C4-2B (cell line): Measurements from ENCODE around the gene MAST4.

Source experiments
- H3K27ac ChIP-seq: fragments of 450-650 bp; 2 replicates; pipeline ENCODE4 v1.5.1; 2017
- ZFX ChIP-seq: fragments of 450-650 bp; IDR thresholded peaks from 2 replicates; pipeline ENCODE4 v1.6.1; 2017
- TF ChIP-seq, protein P1 (sequence below): fragments of 450-650 bp; conservative IDR thresholded peaks from 2 replicates; pipeline ENCODE4 v1.5.1; 2017; ENCODE audit warnings: mild to moderate bottlenecking

MAST4 gene

DNA sequence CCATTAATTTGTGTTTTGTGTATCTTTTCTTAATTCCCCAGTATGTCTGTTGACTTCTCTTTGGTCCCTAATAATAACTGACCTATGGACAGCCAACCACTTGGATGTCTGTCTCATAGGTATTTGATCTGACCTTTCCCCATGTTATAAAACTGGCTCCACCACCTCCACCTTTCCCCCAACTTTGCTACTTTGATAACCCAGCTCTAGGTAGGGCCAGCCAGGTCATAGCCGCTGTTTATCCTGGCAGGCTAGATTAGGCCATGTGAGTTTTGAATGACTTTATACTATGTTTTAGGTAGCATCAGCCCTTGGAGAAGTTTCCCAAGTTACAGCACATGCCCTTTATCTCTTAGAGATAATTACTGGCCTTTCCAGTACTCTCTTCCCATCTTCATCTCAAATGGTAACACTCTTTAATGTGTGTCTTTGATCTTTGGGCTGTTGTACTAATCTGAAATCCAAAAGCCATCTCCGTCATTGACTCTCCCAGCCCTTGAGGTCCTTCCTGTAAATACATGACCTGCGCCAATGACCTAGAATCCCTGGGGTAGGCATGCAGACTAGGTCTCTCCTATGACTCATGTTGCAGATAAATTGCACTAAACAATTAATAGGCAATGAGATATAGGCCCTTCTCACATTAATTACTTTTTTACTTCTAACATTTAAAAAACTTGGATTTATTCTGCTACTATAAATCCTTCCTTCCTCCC is 447.8 kb downstream of the MAST4 start:
- no peak for TF ChIP-seq ZFX
- TF ChIP-seq, protein P1, sequence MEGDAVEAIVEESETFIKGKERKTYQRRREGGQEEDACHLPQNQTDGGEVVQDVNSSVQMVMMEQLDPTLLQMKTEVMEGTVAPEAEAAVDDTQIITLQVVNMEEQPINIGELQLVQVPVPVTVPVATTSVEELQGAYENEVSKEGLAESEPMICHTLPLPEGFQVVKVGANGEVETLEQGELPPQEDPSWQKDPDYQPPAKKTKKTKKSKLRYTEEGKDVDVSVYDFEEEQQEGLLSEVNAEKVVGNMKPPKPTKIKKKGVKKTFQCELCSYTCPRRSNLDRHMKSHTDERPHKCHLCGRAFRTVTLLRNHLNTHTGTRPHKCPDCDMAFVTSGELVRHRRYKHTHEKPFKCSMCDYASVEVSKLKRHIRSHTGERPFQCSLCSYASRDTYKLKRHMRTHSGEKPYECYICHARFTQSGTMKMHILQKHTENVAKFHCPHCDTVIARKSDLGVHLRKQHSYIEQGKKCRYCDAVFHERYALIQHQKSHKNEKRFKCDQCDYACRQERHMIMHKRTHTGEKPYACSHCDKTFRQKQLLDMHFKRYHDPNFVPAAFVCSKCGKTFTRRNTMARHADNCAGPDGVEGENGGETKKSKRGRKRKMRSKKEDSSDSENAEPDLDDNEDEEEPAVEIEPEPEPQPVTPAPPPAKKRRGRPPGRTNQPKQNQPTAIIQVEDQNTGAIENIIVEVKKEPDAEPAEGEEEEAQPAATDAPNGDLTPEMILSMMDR: no peak
- H3K27ac ChIP-seq: no peak overlapping the region

DNA sequence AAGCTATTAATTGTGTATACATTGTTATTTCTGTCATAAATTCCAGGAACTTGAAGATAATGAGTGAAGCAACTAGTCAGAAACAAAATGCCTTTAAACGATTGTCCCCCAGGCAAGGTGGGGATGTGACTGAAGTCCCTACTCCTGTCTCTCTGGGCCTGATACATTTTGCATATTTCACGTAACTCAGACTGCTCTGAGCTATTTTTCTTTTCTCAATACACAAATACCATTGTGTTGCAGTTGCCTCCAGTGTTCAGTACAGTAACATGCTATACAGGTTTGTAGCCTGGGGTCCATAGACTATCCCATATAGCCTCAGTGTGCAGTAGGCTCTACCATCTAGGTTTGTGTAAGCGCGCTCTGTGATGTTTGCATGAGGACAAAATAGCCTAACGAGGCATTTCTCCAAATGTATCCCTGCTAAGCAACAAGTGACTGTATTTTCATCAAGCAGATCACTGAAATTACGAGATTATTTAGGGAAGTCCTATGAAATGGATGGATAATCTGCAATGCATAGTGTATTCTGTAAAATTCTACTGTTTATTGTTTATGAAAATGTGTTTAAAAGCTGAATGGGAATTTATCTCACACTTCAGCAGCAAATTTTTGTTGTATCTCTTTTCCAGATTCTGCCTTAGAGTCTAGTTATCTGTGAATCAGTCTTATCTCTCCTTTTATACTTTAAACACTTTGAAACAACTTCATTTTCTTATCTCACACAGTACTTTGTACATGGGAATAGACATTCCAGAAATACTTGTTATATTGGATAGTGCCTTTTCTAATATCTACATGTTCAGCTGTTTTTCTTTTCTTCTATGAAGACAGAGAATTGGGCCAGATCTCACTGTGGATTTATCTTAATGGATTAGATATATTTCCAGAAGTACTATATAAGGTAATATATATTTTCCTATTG is 449.9 kb downstream of the MAST4 start:
- no peak overlapping the region; the same call in 1 of the 2 replicates for H3K27ac ChIP-seq
- no peak for TF ChIP-seq ZFX
- TF ChIP-seq, protein P1: no peak

DNA sequence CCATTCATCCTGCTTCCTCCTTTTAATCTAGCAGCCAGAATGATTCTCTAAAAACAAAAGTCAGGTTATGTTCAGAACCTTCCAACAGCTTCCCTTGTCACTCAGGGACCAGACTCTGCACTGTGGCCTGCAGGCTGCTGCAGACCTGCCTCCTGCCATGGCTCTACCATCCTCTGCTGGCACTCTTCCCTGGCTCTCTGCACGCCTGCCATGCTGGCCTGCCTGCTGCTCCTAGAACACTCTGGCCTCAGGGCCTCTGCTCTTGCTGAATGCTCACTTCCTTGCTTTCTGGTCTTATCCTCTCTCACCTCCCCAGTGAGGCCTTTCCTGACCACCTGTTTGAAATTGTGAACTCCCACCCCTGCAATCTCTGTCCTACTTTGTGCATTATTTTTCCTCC is 451.0 kb downstream of the MAST4 start:
- TF ChIP-seq, protein P1: no peak
- no peak for TF ChIP-seq ZFX
- H3K27ac ChIP-seq: no peak overlapping the region; the same call in 1 of the 2 replicates

DNA sequence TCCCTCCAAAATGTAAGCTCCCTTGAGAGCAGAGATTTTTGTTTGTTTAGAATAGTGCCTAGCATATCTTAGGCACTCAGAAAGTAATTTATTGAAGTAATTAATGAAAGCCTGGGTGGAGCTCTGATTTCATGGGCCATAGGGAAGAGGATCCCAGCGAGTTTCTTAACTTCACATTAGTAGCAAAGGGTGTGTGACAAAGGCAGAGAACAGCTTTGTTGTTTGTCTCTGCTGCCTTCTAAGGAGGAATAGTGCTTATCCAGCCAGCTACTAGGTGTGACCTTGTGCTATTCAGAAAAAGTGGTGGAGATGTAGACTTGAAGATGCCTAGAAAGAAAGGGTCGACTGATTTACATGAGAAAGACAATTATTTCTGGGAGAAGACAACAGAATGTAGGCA is 451.4 kb downstream of the MAST4 start:
- H3K27ac ChIP-seq: no peak overlapping the region; the same call in 1 of the 2 replicates
- TF ChIP-seq, protein P1: no peak
- no peak for TF ChIP-seq ZFX

GRCh38 chr5:67050125-67050524 is 453.9 kb downstream of the MAST4 start:
- no peak for TF ChIP-seq ZFX
- TF ChIP-seq, protein P1: no peak

GRCh38 chr5:67050635-67051034 is 454.4 kb downstream of the MAST4 start:
- TF ChIP-seq, protein P1: no peak
- no peak for TF ChIP-seq ZFX
- H3K27ac ChIP-seq: no peak overlapping the region

More at GRCh38 chr5:67050125-67050524, 453.9 kb downstream of the MAST4 start:
- no peak overlapping the region; the same call in 1 of the 2 replicates for H3K27ac ChIP-seq

- H3K27ac ChIP-seq: no peak overlapping the region
- TF ChIP-seq ZFX: no peak
- TF ChIP-seq, protein P1: no peak
These were observed 455.0 kb downstream of the MAST4 start for GRCh38 chr5:67051164-67051563.
